ENCODE results near the gene HNRNPR. TPM values are rescaled to one million over a fixed set of nuclear protein-coding genes. Genes with fewer than 3 reads are reported as not detected.

The HNRNPR gene
- total RNA-seq, 1 experiment from 2014 or later: 300 TPM

DNA sequence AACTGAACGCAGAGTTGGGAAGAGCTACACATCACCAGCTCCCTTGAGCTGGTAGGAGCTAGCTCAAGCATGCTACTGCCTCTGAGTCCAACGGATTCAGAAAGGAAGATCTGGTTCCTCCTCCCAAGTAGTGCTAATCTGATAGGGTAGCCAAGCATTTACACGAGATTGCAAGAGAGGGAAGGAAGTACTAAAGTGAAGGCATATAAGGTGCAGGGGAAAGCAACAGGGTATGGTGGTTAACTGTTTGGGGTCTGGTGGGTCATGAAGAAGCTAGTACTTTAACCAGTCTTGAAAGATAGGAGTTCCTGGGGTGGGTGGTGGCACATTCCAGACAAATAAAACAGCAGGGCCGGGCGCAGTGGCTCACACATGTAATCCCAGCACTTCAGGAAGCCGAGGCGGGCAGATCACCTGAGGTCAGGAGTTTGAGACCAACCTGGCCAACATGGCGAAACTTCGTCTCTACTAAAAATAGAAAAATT lies 45.8 kb upstream of the HNRNPR start:
- TF ChIP-seq EZH2 (IDR thresholded peaks at IDR 0.05; ENCODE audit: borderline replicate concordance, low read depth, low read length, poor library complexity, severe bottlenecking): no peak
- TF ChIP-seq, protein P1, sequence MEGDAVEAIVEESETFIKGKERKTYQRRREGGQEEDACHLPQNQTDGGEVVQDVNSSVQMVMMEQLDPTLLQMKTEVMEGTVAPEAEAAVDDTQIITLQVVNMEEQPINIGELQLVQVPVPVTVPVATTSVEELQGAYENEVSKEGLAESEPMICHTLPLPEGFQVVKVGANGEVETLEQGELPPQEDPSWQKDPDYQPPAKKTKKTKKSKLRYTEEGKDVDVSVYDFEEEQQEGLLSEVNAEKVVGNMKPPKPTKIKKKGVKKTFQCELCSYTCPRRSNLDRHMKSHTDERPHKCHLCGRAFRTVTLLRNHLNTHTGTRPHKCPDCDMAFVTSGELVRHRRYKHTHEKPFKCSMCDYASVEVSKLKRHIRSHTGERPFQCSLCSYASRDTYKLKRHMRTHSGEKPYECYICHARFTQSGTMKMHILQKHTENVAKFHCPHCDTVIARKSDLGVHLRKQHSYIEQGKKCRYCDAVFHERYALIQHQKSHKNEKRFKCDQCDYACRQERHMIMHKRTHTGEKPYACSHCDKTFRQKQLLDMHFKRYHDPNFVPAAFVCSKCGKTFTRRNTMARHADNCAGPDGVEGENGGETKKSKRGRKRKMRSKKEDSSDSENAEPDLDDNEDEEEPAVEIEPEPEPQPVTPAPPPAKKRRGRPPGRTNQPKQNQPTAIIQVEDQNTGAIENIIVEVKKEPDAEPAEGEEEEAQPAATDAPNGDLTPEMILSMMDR (conservative IDR thresholded peaks at IDR 0.05; ENCODE audit: low read depth, low read length): no peak
- Histone ChIP-seq H3K36me3 (ENCODE audit: insufficient read depth, low read length, poor library complexity, severe bottlenecking) (no peaks in the 10 kb centered on the region), H3K9me3 (ENCODE audit: low read depth, low read length, poor library complexity, severe bottlenecking) (no peaks in the 10 kb centered on the region), H3K27ac (ENCODE audit: low read depth, low read length, poor library complexity, severe bottlenecking) (no peak overlapping the region), H3K4me3 (ENCODE audit: low read depth, low read length, poor library complexity, severe bottlenecking) (no peak overlapping the region), H3K27me3 (replicated peaks; ENCODE audit: insufficient read depth, low read depth, low read length, poor library complexity) (no peaks in the 10 kb centered on the region), H3K4me1 (ENCODE audit: insufficient read depth, low read length, poor library complexity, severe bottlenecking) (peaks cover 5% of the 10 kb centered on the region)
- POLR2A ChIA-PET (ENCODE audit: low non-redundant PET): interaction anchor here (0.6 kb wide), 2 partner anchors 11 to 46 kb away, joined by 4 to 6 read pairs; partner anchors contain the start of gene HNRNPR
- no TSS peak for BruUV-seq (replicated peaks)
- intact Hi-C loops (cut with micrococcal nuclease; ENCODE audit: unreplicated experiment): no loop called here
- CTCF ChIA-PET: no interaction called here
- no peak for DNase-seq (ENCODE audit: low spot score)

- ChIA-PET POLR2A (ENCODE audit: low non-redundant PET) (no interaction called here), CTCF (interaction anchor here (0.6 kb wide), 1 partner anchor 15 kb away, joined by 6 read pairs; no protein-coding TSS in a partner anchor)
- TF ChIP-seq EZH2 (IDR thresholded peaks at IDR 0.05; ENCODE audit: borderline replicate concordance, low read depth, low read length, poor library complexity, severe bottlenecking): no peak
- TF ChIP-seq, protein P1 (conservative IDR thresholded peaks at IDR 0.05; ENCODE audit: low read depth, low read length): no peak
- intact Hi-C loops (cut with micrococcal nuclease; ENCODE audit: unreplicated experiment): no loop called here
- no peaks in the 10 kb centered on the region for H3K9me3 ChIP-seq (ENCODE audit: low read depth, low read length, poor library complexity, severe bottlenecking)
- H3K27me3 ChIP-seq (replicated peaks; ENCODE audit: insufficient read depth, low read depth, low read length, poor library complexity): no peaks in the 10 kb centered on the region
- no peaks in the 10 kb centered on the region for H3K4me1 ChIP-seq (ENCODE audit: insufficient read depth, low read length, poor library complexity, severe bottlenecking)
- H3K4me3 ChIP-seq (ENCODE audit: low read depth, low read length, poor library complexity, severe bottlenecking): no peak overlapping the region
- no TSS peak for BruUV-seq (replicated peaks)
- H3K27ac ChIP-seq (ENCODE audit: low read depth, low read length, poor library complexity, severe bottlenecking): no peak overlapping the region
- no peaks in the 10 kb centered on the region for H3K36me3 ChIP-seq (ENCODE audit: insufficient read depth, low read length, poor library complexity, severe bottlenecking)
- no peak for DNase-seq (ENCODE audit: low spot score)
Observed at GRCh38 chr1:23387494-23387893, 43.4 kb upstream of the HNRNPR start.

GRCh38 chr1:23385119-23385621 lies 41.1 kb upstream of the HNRNPR start:
- intact Hi-C loops (cut with micrococcal nuclease; ENCODE audit: unreplicated experiment): no loop called here
- Histone ChIP-seq H3K4me1 (ENCODE audit: insufficient read depth, low read length, poor library complexity, severe bottlenecking) (no peaks in the 10 kb centered on the region), H3K27ac (ENCODE audit: low read depth, low read length, poor library complexity, severe bottlenecking) (no peak overlapping the region), H3K4me3 (ENCODE audit: low read depth, low read length, poor library complexity, severe bottlenecking) (no peak overlapping the region), H3K9me3 (ENCODE audit: low read depth, low read length, poor library complexity, severe bottlenecking) (no peaks in the 10 kb centered on the region), H3K36me3 (ENCODE audit: insufficient read depth, low read length, poor library complexity, severe bottlenecking) (no peaks in the 10 kb centered on the region), H3K27me3 (replicated peaks; ENCODE audit: insufficient read depth, low read depth, low read length, poor library complexity) (no peaks in the 10 kb centered on the region)
- ChIA-PET CTCF (interaction anchor here (0.6 kb wide), 1 partner anchor 70 kb away, joined by 4 read pairs; no protein-coding TSS in a partner anchor), POLR2A (ENCODE audit: low non-redundant PET) (interaction anchor here (0.7 kb wide), 1 partner anchor 337 kb away, joined by 3 read pairs; no protein-coding TSS in a partner anchor)
- DNase-seq (ENCODE audit: low spot score): no peak
- TF ChIP-seq, protein P1 (conservative IDR thresholded peaks at IDR 0.05; ENCODE audit: low read depth, low read length): no peak
- TF ChIP-seq EZH2 (IDR thresholded peaks at IDR 0.05; ENCODE audit: borderline replicate concordance, low read depth, low read length, poor library complexity, severe bottlenecking): no peak
- no TSS peak for BruUV-seq (replicated peaks)
